Measurements from ENCODE around the gene EZR. TPM values are rescaled to one million over a fixed set of nuclear protein-coding genes. Genes with fewer than 3 reads are reported as not detected.
"Not testable (repeated sequence)": the region's sequence is repeated elsewhere in the genome, so short reads cannot be mapped to it uniquely, and the experiment has no call there.

The EZR gene
- total RNA-seq, 1 experiment from 2014 or later = 29.3 TPM

DNA sequence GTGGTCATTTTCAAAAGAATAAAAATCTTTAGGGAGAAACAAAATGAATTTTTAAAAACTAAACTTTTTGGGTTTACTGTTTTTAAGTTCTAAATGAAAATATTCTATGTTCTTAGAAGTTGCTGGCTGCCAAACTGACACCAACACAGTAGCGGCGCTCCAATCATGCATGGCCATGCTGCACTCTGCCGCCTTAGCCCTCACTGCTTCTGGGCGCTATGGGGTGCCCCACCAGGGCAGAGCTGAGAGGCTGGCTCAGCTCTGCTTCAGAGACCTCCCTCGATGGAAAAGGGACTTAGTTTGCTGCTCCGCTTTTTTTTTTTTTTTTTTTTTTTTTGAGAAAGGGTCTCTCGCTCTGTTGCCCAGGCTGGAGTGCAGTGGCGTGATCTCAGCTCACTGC lies 20.9 kb downstream of the EZR start:
- no peak for DNase-seq (ENCODE audit: low spot score)

DNA sequence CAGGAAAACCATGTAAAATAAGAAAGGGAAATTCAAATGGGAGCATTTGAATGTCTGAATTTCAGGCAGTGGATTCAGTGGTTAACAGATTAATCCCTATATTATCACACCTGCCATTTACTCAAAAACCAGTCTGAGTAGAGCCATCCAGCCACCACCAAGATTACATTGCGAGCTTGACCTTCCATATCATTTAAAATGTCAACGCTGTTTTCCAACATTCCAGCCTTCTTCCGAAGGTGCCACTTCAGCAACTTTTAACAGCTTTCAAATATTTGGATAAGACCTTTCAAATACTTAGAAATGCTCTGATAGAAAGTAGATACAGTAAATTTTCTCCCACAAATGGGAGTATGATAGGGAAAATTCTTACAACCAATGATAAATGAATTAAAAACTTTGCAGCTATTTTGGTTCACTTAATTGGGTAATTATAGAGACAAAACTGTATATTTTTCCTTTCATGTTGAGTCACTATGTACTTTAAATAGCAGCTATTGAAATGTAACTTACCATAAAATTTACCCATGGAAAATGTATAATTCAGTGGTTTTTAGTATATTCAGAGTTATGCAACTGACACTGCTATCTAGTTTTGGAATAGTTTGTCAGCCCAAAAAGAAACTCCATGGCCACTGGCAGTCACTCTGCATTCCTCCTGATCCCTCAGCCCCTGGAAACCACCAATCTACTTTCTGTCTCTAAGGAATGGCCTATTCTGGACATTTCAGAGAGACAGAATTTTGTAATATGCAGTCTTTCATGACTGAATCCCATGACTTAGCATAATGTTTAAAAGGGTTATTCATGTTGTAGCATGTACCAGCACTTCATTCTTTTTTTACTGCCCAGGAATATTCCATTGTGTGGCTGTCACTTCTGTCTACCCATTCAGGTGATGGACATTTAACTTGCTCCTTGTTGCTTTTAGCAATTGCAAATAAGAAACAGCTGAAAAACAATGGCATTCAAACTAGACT lies 21.5 kb downstream of the EZR start:
- DNase-seq (ENCODE audit: low spot score) = no peak

DNA sequence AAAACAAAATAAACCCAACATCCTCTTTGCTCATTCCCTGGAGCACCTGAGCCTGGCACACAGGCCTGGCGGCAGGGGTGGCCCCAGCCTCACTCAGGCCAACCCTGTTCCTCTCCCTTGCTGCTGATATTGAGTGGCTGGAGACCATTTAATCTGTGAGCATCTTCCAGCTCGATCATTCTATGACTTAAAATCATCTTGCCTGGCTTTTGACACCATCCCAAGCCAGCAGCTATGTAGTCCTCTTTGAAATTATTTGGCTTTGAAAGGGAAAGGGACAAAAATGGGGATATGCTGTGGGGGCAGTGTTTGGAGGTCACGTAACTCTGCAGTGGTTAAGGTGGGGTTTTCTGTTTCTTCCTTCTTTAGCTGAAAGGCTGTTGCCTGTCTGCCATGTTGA lies 22.8 kb downstream of the EZR start:
- no peak for DNase-seq (ENCODE audit: low spot score)

DNA sequence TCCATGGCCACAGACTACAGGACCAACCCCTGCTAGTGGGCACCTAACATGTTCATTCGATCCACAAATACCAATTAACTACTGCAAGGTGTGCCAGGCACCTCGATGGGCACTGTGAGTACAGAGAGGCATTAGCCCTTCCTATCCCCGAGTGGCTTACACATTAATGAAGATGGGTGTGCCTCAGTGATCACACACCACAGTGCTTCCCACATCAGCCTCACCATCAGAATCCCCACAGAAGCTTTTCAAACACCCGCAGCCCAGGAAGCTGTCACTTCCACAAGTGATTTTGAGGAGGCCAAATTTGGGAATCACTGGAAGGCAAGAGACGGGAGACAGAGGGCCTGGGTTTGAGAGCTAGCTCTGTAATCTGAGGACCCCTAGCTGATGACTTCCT lies 23.7 kb downstream of the EZR start:
- DNase-seq (ENCODE audit: low spot score) = no peak

DNA sequence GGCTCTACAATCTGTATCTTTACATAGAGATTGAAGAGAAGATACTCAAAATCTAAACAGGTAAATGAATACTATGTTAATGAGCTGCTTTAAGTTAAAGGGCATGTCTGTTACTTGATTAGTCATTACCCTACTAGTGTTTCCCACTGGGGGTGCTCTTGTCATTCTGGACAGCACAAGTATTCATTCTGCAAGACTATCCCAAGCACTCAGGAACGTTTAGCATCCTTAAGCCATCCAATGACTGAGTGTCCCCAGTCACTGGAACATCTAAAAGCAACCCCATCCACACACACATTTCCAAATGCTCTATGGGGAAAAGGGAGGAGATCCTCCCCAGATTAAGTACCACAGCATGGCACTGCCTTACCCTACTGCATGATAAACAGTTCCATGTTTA lies 25.7 kb downstream of the EZR start:
- DNase-seq (ENCODE audit: low spot score) = no peak

GRCh38 chr6:158792505-158792904 lies 26.7 kb downstream of the EZR start:
- not testable (repeated sequence) for DNase-seq (ENCODE audit: low spot score)

DNA sequence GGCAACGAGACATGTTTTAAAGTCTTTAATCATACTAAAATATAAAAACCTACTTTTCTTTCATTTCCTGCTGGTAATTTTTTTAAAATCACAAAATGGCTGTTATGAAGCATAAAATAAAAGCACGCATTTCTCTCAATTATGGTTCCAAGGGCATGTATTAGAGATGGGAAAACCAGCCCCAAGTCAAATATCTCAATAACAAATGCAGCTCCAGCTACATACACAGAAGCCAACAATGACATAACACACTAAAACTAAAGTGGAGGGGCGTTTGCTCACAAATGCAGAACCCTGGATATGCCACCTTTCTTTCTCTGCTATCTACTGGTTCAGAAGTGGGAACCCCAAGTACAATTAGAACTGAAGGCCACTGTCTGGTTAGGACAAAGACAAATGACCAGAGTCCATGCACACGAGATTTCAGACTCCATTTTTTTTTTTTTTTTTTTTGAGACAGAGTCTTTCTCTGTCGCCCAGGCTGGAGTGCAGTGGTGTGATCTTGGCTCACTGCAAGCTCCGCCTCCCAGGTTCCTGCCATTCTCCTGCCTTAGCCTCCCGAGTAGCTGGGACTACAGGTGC lies 27.8 kb downstream of the EZR start:
- no peak for DNase-seq (ENCODE audit: low spot score)

- no peak for DNase-seq (ENCODE audit: low spot score)
These were observed 29.9 kb downstream of the EZR start for GRCh38 chr6:158789115-158789917.

DNA sequence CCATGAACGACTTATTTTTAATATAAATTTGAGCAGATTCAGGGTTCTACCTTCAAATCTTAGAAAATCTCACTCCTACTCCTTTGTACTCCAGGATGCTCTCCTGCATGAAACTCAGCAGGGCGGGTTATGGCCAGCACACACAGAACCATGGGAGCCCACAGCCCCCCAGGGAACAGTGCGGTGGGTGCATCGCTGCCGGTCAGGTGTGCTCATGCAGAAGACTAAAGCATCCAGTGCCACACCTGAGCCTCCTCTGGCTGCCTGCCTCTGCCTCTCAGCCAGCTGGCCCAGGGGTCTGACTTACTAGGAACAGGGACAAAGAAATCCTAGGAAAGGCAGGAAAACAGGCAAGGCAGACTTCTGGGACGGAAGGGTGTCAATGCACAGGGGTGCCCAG lies 31.8 kb downstream of the EZR start:
- no peak for DNase-seq (ENCODE audit: low spot score)

DNA sequence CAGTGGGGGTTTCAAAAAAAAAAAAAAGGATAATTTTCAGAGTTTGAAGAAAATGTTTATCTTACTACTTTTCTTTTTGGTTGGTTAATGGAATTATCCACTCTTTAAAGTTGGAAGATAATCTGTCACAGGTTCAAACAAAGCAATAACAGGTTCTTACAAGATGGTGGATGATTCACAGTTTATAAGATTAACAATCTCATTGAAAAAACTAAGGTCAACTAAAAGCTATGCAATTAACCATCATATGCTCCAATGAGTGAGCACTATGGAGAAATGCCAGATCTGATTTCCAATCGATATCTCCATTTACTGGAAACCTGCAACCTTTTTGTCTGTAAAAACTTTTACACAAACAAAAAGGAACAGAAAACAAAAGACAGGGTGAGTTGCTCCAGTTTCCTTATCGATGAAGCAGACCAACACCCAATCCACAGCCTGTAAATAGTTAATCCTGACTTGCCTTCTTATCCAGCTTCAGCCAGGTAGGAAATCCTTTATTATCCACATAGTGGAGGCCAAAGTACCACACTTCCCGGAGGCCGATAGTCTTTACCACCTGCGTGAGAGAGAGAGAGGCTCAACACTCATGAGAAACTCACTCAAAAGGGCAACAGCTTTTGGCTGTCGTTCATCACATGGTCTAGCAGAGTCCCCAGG lies 32.4 kb downstream of the EZR start:
- no peak for DNase-seq (ENCODE audit: low spot score)

DNA sequence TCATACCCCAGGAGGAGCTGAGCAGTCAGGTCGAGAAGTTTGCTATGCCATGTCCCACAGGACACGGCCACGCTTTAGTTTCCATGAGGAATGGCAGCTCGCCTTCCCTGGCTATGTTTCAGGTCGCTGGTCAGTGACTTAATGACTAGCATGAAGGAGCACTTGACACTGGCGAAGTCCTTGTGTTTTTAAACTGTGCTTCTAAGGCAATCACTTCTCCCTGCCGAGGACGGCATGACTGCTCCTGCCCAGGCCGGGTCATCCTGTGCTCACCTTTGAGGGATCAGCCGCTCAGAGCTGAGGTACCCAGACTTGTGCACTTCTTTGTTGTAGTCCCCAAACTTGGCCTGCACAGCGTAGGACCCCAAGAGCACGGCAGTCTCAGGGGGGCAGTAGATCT lies 34.1 kb downstream of the EZR start:
- no peak for DNase-seq (ENCODE audit: low spot score)

DNA sequence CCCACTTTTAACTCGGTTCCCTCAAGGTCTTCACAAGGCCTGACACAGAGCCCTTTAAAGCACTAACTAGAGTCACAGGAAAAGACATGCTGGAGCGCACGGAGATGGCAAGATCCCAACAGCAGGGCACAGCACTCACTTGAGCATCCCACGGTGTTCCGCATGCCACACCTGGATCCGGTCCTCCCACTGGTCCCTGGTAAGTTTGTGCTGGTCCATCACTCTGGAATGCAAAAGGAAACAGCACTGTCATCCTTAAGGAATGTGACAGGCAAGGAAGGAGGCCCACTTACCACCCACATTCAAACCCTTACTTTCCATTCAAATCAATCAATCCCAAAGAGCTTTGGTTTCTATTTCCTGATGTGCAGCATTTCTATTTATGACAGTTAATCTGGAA lies 34.7 kb downstream of the EZR start:
- no peak for DNase-seq (ENCODE audit: low spot score)

DNA sequence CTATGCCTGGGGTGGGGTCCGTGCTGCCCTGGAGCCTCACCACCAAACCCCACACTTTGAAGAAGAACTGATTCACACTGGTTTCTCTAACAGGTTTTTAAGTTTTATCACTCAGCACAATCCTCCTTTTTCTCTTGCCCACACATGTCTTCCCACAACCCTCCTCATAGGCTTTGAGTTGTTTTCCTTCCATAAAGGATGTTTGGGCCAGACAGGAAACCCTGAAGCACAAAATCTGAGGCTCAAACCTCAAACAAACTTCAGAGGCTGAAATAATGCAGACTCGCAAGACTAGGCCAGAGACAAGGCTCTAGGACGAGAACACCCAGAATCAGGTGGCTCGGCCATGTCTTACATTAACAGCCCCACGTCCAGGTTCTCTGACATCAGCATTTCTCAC lies 35.3 kb downstream of the EZR start:
- DNase-seq (ENCODE audit: low spot score) = no peak

DNA sequence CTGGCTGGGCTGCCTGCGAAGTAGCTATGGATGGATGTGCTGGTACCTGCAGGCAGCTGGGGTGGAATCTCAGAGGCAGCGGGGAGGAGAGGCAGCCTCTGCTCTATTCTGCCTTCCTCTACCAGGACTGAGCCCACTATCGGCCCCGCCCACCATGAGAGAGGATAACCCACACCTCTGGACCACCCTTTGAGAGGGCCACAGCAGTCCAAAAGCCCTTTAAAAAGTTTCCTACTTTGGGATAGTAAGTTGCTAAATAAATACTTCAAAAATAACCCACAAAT lies 36.1 kb downstream of the EZR start:
- no peak for DNase-seq (ENCODE audit: low spot score)

- DNase-seq (ENCODE audit: low spot score) = no peak
These were observed 36.6 kb downstream of the EZR start for GRCh38 chr6:158782432-158783166.

DNA sequence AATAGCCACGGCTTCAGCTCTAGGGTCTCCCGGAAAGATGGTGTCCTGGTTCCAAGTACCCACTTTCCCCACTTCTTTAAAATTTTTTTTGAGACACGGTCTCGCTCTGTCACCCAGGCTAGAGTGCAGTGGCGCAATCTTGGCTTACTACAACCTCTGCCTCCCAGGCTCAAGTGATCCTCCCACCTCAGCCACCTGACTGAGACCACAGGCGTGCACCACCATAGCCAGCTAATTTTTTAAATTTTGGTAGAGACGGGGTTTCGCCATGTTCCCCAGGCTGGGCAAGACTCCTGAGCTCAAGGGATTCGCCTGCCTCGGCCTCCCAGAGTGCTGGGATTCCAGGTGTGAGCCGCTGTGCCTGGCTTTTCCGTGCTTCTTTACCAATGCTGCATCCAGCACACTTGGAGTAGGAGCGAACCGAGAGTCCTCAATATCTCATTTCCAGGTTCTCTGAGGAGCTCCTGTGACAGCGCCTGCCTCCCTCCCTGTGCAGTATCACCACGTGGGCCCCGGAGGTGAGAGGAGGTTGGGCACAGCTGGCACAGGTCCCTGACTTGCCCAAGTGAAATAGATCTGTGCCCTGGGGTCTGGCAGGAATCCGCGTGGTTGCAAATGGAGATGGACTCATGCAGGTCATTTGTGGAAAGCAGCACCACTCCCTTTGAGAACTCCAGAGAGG lies 37.3 kb downstream of the EZR start:
- no peak for DNase-seq (ENCODE audit: low spot score)

- no peak for DNase-seq (ENCODE audit: low spot score)
These were observed 38.0 kb downstream of the EZR start for GRCh38 chr6:158780988-158781691.

DNA sequence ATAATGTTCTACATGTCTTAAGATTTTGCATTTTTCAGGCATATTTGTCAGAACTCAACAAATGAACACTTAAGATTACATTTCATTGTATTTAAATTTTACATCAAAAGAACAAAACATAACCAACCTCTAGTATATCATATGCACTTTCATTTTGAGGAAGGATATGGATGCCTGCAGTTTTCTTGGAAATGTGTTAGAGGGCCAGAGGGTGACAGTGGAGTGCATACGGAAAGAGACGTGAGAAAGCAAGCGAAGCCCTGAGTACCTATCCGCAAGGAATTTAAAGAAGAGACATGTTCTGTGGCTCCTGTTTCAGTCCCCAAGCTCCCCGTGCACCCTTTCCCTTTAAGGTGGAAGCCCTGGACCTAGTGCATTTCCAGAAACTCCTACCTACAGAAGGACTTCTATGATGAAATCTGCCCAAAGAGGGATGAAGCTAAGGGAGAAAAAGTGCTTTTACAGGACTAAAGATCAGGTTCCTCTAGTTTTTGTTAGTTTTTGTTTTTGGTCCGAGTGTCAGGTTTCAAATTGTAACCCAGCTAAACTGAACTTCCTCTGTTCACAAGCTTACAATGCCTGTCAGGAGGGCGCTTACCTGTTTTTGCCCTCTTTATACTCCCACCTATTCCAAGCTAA lies 38.8 kb downstream of the EZR start:
- DNase-seq (ENCODE audit: low spot score) = no peak

DNA sequence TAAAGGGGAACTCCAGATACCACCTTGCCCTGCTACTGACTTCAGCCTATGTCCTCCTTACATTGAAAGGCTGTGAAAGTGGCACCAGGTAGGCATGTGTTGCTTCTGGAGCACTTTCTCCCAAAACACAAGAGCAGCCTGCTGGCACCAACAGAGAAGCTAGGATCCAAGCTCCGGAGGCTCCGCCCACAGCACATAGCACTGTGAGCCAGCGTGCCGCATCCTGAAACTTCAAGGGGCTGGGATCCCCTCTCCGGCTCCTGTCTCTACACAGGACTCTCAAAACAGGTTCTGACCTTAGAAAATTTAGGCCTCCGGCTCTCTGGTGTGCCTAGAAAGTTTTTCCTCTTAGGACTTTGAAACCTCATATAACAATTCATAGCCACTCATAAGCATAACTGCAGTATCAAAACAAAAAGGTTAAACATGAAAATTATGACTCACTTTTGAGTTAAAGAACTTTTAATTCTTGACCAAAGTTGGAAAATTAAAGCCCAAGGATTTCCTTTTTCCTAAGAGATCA lies 41.1 kb downstream of the EZR start:
- no peak for DNase-seq (ENCODE audit: low spot score)

DNA sequence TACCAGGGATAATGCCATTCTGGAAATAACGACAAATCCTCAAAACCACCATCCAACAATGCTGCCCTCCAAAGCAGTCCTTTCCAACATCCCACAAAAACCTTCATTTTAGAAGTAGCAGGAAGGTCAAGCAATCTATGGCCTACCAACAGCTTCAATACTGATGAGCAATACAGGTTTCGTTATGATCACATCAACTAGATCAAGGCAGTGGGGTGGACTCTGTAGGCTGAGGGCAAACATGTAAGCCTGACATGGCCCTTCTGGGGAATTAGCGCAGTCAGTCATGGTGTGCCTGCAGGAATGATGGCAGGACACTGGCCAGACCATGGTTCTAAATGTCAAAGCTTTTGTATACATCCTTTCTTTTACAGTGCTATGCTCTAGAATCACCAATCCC lies 41.7 kb downstream of the EZR start:
- DNase-seq (ENCODE audit: low spot score) = no peak
